ENCODE data around the gene HEY2.

GRCh38 chr6:125766641-125767040 is 17.2 kb downstream of the HEY2 start:
- TF ChIP-seq CTCF (IDR thresholded peaks at IDR 0.05): no peak
- no peak for TF ChIP-seq POLR2AphosphoS5 (IDR thresholded peaks at IDR 0.05; ENCODE audit: low read depth, low read length)
